Esophagus muscularis mucosa (tissue), 4 donors: ENCODE data around the gene CNTN2. TPM values are rescaled to one million over a fixed set of nuclear protein-coding genes. Genes with fewer than 3 reads are reported as not detected.

Experiments used
- DNase-seq: peaks from one replicate; pipeline ENCODE4 v3.0.0-alpha.2; 2017; ENCODE audit errors: extremely low spot score
- H3K27ac ChIP-seq, 4 donors: fragments of 200-600 bp; sonication (generic); replicated peaks in 1 of 4; 1 replicate in 3 of 4; 2 replicates in 1 of 4; pipeline ENCODE4 v1.5.1; 2016 to 2019; ENCODE audit warnings: mild to moderate bottlenecking in 1 of 4
- H3K27me3 ChIP-seq, 4 donors: fragments of 200-600 bp; sonication (generic); one replicate each; pipeline versions ENCODE4 v1.5.1 to v1.6.0; 2016 to 2019
- H3K36me3 ChIP-seq, 4 donors: fragments of 200-600 bp; sonication (generic); one replicate each; pipeline ENCODE4 v1.5.1; 2016 to 2019
- H3K4me1 ChIP-seq, 4 donors: fragments of 200-600 bp; sonication (generic); one replicate each; pipeline ENCODE4 v1.5.1; 2016 to 2019
- H3K4me3 ChIP-seq, 4 donors: fragments of 200-600 bp; sonication (generic); 1 replicate in 2 of 4; 2 replicates in 2 of 4; pipeline ENCODE4 v1.5.1; 2016 to 2019; ENCODE audit warnings: mild to moderate bottlenecking in 4 of 4, moderate library complexity in 1 of 4
- H3K9me3 ChIP-seq, 4 donors: fragments of 200-600 bp; sonication (generic); 1 replicate in 3 of 4; 2 replicates in 1 of 4; pipeline ENCODE4 v1.5.1; 2016 to 2019
- CTCF ChIP-seq, 3 experiments: fragments of 200-600 bp in 2 of 3; fragments of 450-650 bp in 1 of 3; sonication (generic) in 2 of 3; IDR thresholded peaks; one replicate each; pipeline ENCODE4 v1.5.1; 2017 to 2019; ENCODE audit warnings: antibody characterized with exemption in 3 of 3, mild to moderate bottlenecking in 2 of 3, moderate library complexity in 1 of 3
- EP300 ChIP-seq: sonication (generic); formaldehyde crosslinking; IDR thresholded peaks from one replicate; pipeline ENCODE4 v1.6.1; 2017; ENCODE audit warnings: antibody characterized with exemption
- POLR2A ChIP-seq: fragments of 450-650 bp; IDR thresholded peaks from one replicate; pipeline ENCODE4 v1.6.1; 2017; ENCODE audit warnings: antibody characterized with exemption, moderate library complexity, mild to moderate bottlenecking, low read depth
- POLR2AphosphoS5 ChIP-seq, 2 donors: sonication (generic); formaldehyde crosslinking; IDR thresholded peaks; one replicate each; pipeline ENCODE4 v1.6.1; 2017; ENCODE audit warnings: antibody characterized with exemption in 2 of 2
- WGBS: methylation state at CpG from one replicate; pipeline ENCODE4 v1.1.5; 2018; 5-methylcytosine and 5-hydroxymethylcytosine counted together
- intact Hi-C: fragments of 100-400 bp; cut with DNase I; formaldehyde crosslinking; loops from one replicate; pipeline ENCODE4 v1.15.1; 2023
- total RNA-seq, 4 donors: library from RNA; depleted of rRNA; stranded (reverse); fragments of >200 nt; gene quantifications; one replicate each; pipeline versions ENCODE4 v1.1.0 to v1.2.1, GENCODE V29; 2016

CNTN2 gene
- total RNA-seq, 4 donors from 2014 or later, result 1.9 to 6.2 (median 2.9) TPM

- intact Hi-C loops, result no loop called here
- Histone ChIP-seq H3K9me3 (no peaks in the 10 kb centered on the region), H3K4me1 (peaks cover 3 to 12% (median 11%) of the 10 kb centered on the region in 4 donors), H3K27ac (no peak overlapping the region), H3K36me3 (peaks cover 0 to 38% (median 16%) of the 10 kb centered on the region in 4 donors), H3K27me3 (no peaks in the 10 kb centered on the region), H3K4me3 (no peak overlapping the region)
- DNase-seq, result no peak
- 85% methylated on average over 8 of the region's 8 CpGs for WGBS
- TF ChIP-seq CTCF (IDR thresholded peaks at IDR 0.05) (no peak), EP300 (no peak), POLR2A (no peak), POLR2AphosphoS5 (IDR thresholded peaks at IDR 0.05) (no peak)
Observed at GRCh38 chr1:205008896-205009295, 34.1 kb upstream of the CNTN2 start.

- intact Hi-C loops, result no loop called here
- Histone ChIP-seq H3K9me3 (no peaks in the 10 kb centered on the region), H3K4me3 (no peak overlapping the region), H3K27me3 (no peaks in the 10 kb centered on the region), H3K27ac (no peak overlapping the region), H3K36me3 (peaks cover 0 to 33% (median 16%) of the 10 kb centered on the region in 4 donors), H3K4me1 (peaks cover 7 to 17% (median 14%) of the 10 kb centered on the region in 4 donors)
- WGBS, result 91% methylated on average over 12 of the region's 12 CpGs
- no peak for DNase-seq
- TF ChIP-seq POLR2A (no peak), POLR2AphosphoS5 (IDR thresholded peaks at IDR 0.05) (no peak), EP300 (no peak), CTCF (IDR thresholded peaks at IDR 0.05) (no peak)
Observed at GRCh38 chr1:205009670-205010069, 33.3 kb upstream of the CNTN2 start.

- TF ChIP-seq POLR2AphosphoS5 (IDR thresholded peaks at IDR 0.05) (no peak), EP300 (no peak), CTCF (IDR thresholded peaks at IDR 0.05) (no peak), POLR2A (no peak)
- no peak for DNase-seq
- WGBS, result 73% methylated on average over 13 of the region's 13 CpGs
- no peaks in the 10 kb centered on the region for H3K27me3 ChIP-seq
- peaks cover 7 to 19% (median 14%) of the 10 kb centered on the region in 4 donors for H3K4me1 ChIP-seq
- peaks cover 0 to 48% (median 20%) of the 10 kb centered on the region in 4 donors for H3K36me3 ChIP-seq
- H3K27ac ChIP-seq, result no peak overlapping the region
- intact Hi-C loops, result no loop called here
- no peaks in the 10 kb centered on the region for H3K9me3 ChIP-seq
- H3K4me3 ChIP-seq, result no peak overlapping the region
Observed at GRCh38 chr1:205012391-205013140, 30.4 kb upstream of the CNTN2 start.

GRCh38 chr1:205013683-205014367 lies 29.2 kb upstream of the CNTN2 start:
- intact Hi-C loops, result no loop called here
- peaks cover 0 to 51% (median 22%) of the 10 kb centered on the region in 4 donors for H3K36me3 ChIP-seq
- H3K9me3 ChIP-seq, result no peaks in the 10 kb centered on the region
- no peak for DNase-seq
- WGBS, result 59% methylated on average over 6 of the region's 6 CpGs
- TF ChIP-seq POLR2A (no peak), POLR2AphosphoS5 (IDR thresholded peaks at IDR 0.05) (no peak), CTCF (IDR thresholded peaks at IDR 0.05) (no peak), EP300 (no peak)
- H3K27ac ChIP-seq, result no peak overlapping the region
- H3K4me3 ChIP-seq, result no peak overlapping the region
- no peaks in the 10 kb centered on the region for H3K27me3 ChIP-seq
- peaks cover 7 to 19% (median 14%) of the 10 kb centered on the region in 4 donors for H3K4me1 ChIP-seq
